Sigmoid colon (tissue), 7 donors: ENCODE data around the gene GPANK1. TPM values are rescaled to one million over a fixed set of nuclear protein-coding genes. Genes with fewer than 3 reads are reported as not detected.

ENCODE experiments used
- DNase-seq: peaks from one replicate; pipeline ENCODE4 v3.0.0-alpha.2; 2019
- H3K27ac ChIP-seq, 4 donors: fragments of 200-600 bp; sonication (generic); one replicate each; pipeline ENCODE4 v1.5.1; 2016 to 2019; ENCODE audit warnings: mild to moderate bottlenecking in 1 of 4
- H3K27me3 ChIP-seq, 3 donors: fragments of 200-600 bp; sonication (generic); one replicate each; pipeline ENCODE4 v1.5.1; 2019; ENCODE audit warnings: mild to moderate bottlenecking in 1 of 3
- H3K36me3 ChIP-seq, 4 donors: fragments of 200-600 bp; sonication (generic); one replicate each; pipeline ENCODE4 v1.5.1; 2016 to 2019
- H3K4me1 ChIP-seq, 4 donors: fragments of 200-600 bp; sonication (generic); one replicate each; pipeline ENCODE4 v1.5.1; 2017 to 2019
- H3K4me3 ChIP-seq, 4 donors: fragments of 200-600 bp; sonication (generic); one replicate each; pipeline ENCODE4 v1.5.1; 2017 to 2019; ENCODE audit warnings: mild to moderate bottlenecking in 2 of 4, moderate library complexity in 1 of 4
- H3K9me3 ChIP-seq, 4 donors: fragments of 200-600 bp in 3 of 4; sonication (generic) in 3 of 4; one replicate each; pipeline versions ENCODE4 v1.5.1 to v1.6.1; 2013 to 2019
- CTCF ChIP-seq, 4 experiments: fragments of 450-650 bp in 3 of 4; fragments of 200-600 bp in 1 of 4; IDR thresholded peaks; one replicate each; pipeline ENCODE4 v1.5.1; 2016 to 2019; ENCODE audit warnings: antibody characterized with exemption in 4 of 4, mild to moderate bottlenecking in 3 of 4, moderate library complexity in 2 of 4
- EP300 ChIP-seq, 4 donors: sonication (generic); formaldehyde crosslinking; IDR thresholded peaks; one replicate each; pipeline ENCODE4 v1.6.1; 2017; ENCODE audit warnings: antibody characterized with exemption in 4 of 4
- POLR2A ChIP-seq, 2 donors: fragments of 450-650 bp; IDR thresholded peaks; one replicate each; pipeline ENCODE4 v1.6.1; 2016; ENCODE audit warnings: antibody characterized with exemption in 2 of 2, mild to moderate bottlenecking in 2 of 2, moderate library complexity in 2 of 2
- POLR2AphosphoS5 ChIP-seq, 4 donors: sonication (generic); formaldehyde crosslinking; IDR thresholded peaks; one replicate each; pipeline ENCODE4 v1.6.1; 2017; ENCODE audit warnings: antibody characterized with exemption in 4 of 4
- WGBS, 2 donors: extraction: QIAGEN DNeasy Blood & Tissue Kit; methylation state at CpG; one replicate each; pipeline ENCODE4 v1.1.7; 2013; 5-methylcytosine and 5-hydroxymethylcytosine counted together
- intact Hi-C: fragments of 100-400 bp; cut with DNase I; formaldehyde crosslinking; loops from one replicate; pipeline ENCODE4 v1.15.1; 2023
- polyA plus RNA-seq, 3 donors: library from polyadenylated mRNA; stranded (reverse); fragments of 200-250 nt; gene quantifications; one replicate each; pipeline ENCODE4 v1.2.3, GENCODE V29; 2013
- total RNA-seq, 4 donors: library from RNA; depleted of rRNA; stranded (reverse); fragments of >200 nt; gene quantifications; one replicate each; pipeline ENCODE4 v1.1.0, GENCODE V29; 2016
- donor health status: healthy with polysubstance abuse.
- donor health status: Bipolar disorder and iron deficiency.
- donor health status: healthy.

The GPANK1 gene
- total and polyA plus RNA-seq, 7 donors, result 15.3 to 29.6 (median 22.8) TPM

DNA sequence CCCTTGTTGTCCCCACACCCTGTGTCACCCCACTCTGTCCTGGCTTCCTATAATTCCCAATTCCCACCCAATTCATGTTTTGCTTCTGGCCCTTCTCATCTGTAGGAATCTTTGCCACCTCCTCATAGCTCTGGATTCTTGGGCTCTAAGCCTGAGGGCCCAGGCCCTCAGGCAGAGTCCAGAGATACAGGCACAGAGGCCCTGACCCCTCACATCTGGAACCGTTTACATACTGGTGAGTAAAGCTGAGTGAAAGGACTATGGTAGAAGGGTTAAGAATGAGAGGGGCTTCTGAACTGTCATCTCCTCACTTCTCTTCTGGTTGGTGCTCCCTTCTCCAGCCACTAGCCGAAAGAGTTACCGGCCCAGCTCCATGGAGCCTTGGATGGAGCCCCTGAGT is 30.7 kb downstream of the GPANK1 start:
- intact Hi-C loops, result no loop called here
- peaks cover 63 to 98% (median 81%) of the 10 kb centered on the region in 4 donors for H3K36me3 ChIP-seq
- H3K27me3 ChIP-seq, result no peaks in the 10 kb centered on the region
- no peaks in the 10 kb centered on the region for H3K9me3 ChIP-seq
- TF ChIP-seq POLR2A (IDR thresholded peaks at IDR 0.05), result no peak
- TF ChIP-seq POLR2AphosphoS5 (IDR thresholded peaks at IDR 0.05), result no peak
- TF ChIP-seq EP300 (IDR thresholded peaks at IDR 0.05), result no peak
- TF ChIP-seq CTCF (IDR thresholded peaks at IDR 0.05), result no peak
- H3K4me3 ChIP-seq, result no peak overlapping the region
- no peak overlapping the region for H3K27ac ChIP-seq
- DNase-seq, result no peak
- no peaks in the 10 kb centered on the region for H3K4me1 ChIP-seq
- WGBS, 2 donors, result 94% methylated on average over 3 of the region's 3 CpGs

DNA sequence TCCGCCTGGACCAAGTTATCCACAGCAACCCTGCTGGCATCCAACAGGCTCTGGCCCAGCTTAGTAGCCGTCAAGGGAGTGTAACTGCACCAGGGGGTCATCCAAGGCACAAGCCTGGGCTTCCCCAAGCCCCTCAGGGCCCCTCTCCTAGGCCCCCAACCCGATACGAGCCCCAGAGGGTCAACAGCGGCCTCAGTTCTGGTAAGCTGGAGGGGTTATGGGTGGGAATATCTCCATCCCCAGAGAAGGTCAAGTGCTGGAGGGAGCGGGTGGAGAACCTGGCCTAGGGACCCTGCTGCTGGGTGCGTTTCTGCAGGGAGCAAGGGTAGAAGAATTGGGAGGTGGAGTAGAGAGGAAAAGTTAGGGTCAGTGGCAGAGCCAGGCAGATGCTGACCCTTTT is 31.4 kb downstream of the GPANK1 start:
- H3K27ac ChIP-seq, result no peak overlapping the region
- H3K4me3 ChIP-seq, result no peak overlapping the region
- no peaks in the 10 kb centered on the region for H3K4me1 ChIP-seq
- peaks cover 62 to 100% (median 88%) of the 10 kb centered on the region in 4 donors for H3K36me3 ChIP-seq
- no peaks in the 10 kb centered on the region for H3K27me3 ChIP-seq
- 93 to 96% methylated on average over 7 of the region's 7 CpGs for WGBS, 2 donors
- H3K9me3 ChIP-seq, result no peaks in the 10 kb centered on the region
- intact Hi-C loops, result no loop called here
- no peak for DNase-seq
- no peak for TF ChIP-seq POLR2A (IDR thresholded peaks at IDR 0.05)
- no peak for TF ChIP-seq CTCF (IDR thresholded peaks at IDR 0.05)
- TF ChIP-seq POLR2AphosphoS5 (IDR thresholded peaks at IDR 0.05), result peak in 2 of 4 donors; percentile 5 to 7
- TF ChIP-seq EP300 (IDR thresholded peaks at IDR 0.05), result no peak

GRCh38 chr6:31632279-31632946 is 32.4 kb downstream of the GPANK1 start:
- no peak for DNase-seq
- H3K36me3 ChIP-seq, result peaks cover 67 to 100% (median 94%) of the 10 kb centered on the region in 4 donors
- no peak for TF ChIP-seq EP300 (IDR thresholded peaks at IDR 0.05)
- no peak for TF ChIP-seq CTCF (IDR thresholded peaks at IDR 0.05)
- TF ChIP-seq POLR2AphosphoS5 (IDR thresholded peaks at IDR 0.05), result peak in 1 of 4 donors; percentile 6
- H3K9me3 ChIP-seq, result no peaks in the 10 kb centered on the region
- H3K27ac ChIP-seq, result peak overlapping the region in 2 of 4 donors; percentile 1 to 26
- no peak overlapping the region for H3K4me3 ChIP-seq
- H3K4me1 ChIP-seq, result no peaks in the 10 kb centered on the region
- H3K27me3 ChIP-seq, result no peaks in the 10 kb centered on the region
- 93 to 94% methylated on average over 26 of the region's 26 CpGs for WGBS, 2 donors
- intact Hi-C loops, result no loop called here

DNA sequence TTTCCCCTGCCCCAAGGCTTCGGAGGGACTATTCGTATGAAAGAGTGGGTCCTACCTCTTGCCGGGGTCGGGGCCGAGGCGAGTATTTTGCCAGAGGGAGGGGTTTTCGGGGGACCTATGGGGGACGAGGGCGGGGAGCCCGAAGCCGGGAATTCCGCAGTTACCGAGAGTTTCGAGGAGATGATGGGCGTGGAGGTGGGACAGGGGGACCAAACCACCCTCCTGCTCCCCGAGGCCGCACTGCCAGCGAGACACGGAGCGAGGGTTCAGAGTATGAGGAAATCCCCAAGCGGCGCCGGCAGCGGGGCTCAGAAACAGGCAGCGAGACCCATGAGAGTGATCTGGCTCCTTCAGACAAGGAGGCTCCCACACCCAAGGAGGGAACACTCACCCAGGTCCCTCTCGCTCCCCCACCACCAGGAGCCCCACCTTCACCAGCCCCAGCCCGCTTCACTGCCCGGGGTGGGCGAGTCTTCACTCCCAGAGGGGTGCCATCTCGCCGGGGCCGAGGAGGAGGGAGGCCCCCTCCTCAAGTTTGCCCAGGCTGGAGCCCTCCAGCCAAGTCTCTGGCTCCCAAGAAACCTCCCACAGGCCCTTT is 33.0 kb downstream of the GPANK1 start:
- no peaks in the 10 kb centered on the region for H3K9me3 ChIP-seq
- H3K27me3 ChIP-seq, result no peaks in the 10 kb centered on the region
- peaks cover 67 to 100% (median 94%) of the 10 kb centered on the region in 4 donors for H3K36me3 ChIP-seq
- H3K4me1 ChIP-seq, result no peaks in the 10 kb centered on the region
- DNase-seq, result no peak
- intact Hi-C loops, result no loop called here
- 90 to 93% methylated on average over 32 of the region's 32 CpGs for WGBS, 2 donors
- no peak for TF ChIP-seq EP300 (IDR thresholded peaks at IDR 0.05)
- no peak for TF ChIP-seq POLR2AphosphoS5 (IDR thresholded peaks at IDR 0.05)
- TF ChIP-seq CTCF (IDR thresholded peaks at IDR 0.05), result no peak
- H3K27ac ChIP-seq, result peak overlapping the region in 2 of 4 donors; percentile 1 to 26
- H3K4me3 ChIP-seq, result no peak overlapping the region
